ENCODE results near the gene TRMT5. TPM values are rescaled to one million over a fixed set of nuclear protein-coding genes. Genes with fewer than 3 reads are reported as not detected.

The TRMT5 gene
- total and polyA plus RNA-seq, 2 of the 8 experiments (the other 6 are each of a cell fraction or from before 2014, with no cell fraction given): 4.3 to 24.2 TPM

GRCh38 chr14:60989599-60989998 is 8.7 kb upstream of the TRMT5 start (continued):
- no peak for TF ChIP-seq SAP30 (IDR thresholded peaks at IDR 0.05; ENCODE audit: insufficient read depth, insufficient replicate concordance, low read length)
- TF ChIP-seq CBX8 (IDR thresholded peaks at IDR 0.05; ENCODE audit: borderline replicate concordance, low read depth, low read length): no peak
- no peak for TF ChIP-seq POLR2AphosphoS5 (IDR thresholded peaks at IDR 0.05; ENCODE audit: low read depth, low read length)
- no peak for TF ChIP-seq BCL11A (IDR thresholded peaks at IDR 0.05; ENCODE audit: low read depth in 2 of 2, low read length in 2 of 2)
- no peak for TF ChIP-seq PHF8 (conservative IDR thresholded peaks at IDR 0.05; ENCODE audit: low read depth, low read length)
- no peak for TF ChIP-seq BRCA1 (IDR thresholded peaks at IDR 0.05; ENCODE audit: low read depth, low read length)
- no peak for TF ChIP-seq CTBP2 (IDR thresholded peaks at IDR 0.05; ENCODE audit: borderline replicate concordance, insufficient read depth, insufficient read length, low read length)
